Measurements from ENCODE around the gene CORO1C. TPM values are rescaled to one million over a fixed set of nuclear protein-coding genes. Genes with fewer than 3 reads are reported as not detected.
A peak's percentile ranks its signal among the peaks of the same experiment; 100 is the strongest.
"Not testable (repeated sequence)": the region's sequence is repeated elsewhere in the genome, so short reads cannot be mapped to it uniquely, and the experiment has no call there.

The CORO1C gene
- polyA plus RNA-seq, 1 of the 3 experiments (the other 2 are of a cell fraction) = 150 TPM

GRCh38 chr12:108734200-108734906 lies 3.0 kb upstream of the CORO1C start:
- no peaks in the 10 kb centered on the region for H3K9me3 ChIP-seq
- CTCF ChIA-PET = interaction anchor here (0.7 to 1.2 kb wide), 2 partner anchors 20 to 70 kb away, joined by 3 read pairs; no protein-coding TSS in a partner anchor
- H3F3A ChIP-seq (replicated peaks; ENCODE audit: insufficient read depth) = peaks cover 17% of the 10 kb centered on the region
- peak overlapping the region; percentile 75; the same call in 1 of the 2 replicates for H2AFZ ChIP-seq (ENCODE audit: low read depth)
- peak overlapping the region; percentile 32; the same call in 1 of the 2 replicates for H3K4me2 ChIP-seq
- peaks cover 20% of the 10 kb centered on the region for H3K79me2 ChIP-seq (ENCODE audit: insufficient read depth)
- H4K20me1 ChIP-seq (ENCODE audit: insufficient read depth) = peaks cover 10% of the 10 kb centered on the region
- POLR2A ChIA-PET = no interaction called here
- 36% methylated on average over 9 of the region's 9 CpGs for WGBS (ENCODE audit: low lambda C conversion rate)
- H3K27me3 ChIP-seq (ENCODE audit: insufficient read depth) = no peaks in the 10 kb centered on the region
- peak overlapping the region in 1 of 2 experiments; percentile 72; a peak in 2 of 4 replicates for H3K27ac ChIP-seq (ENCODE audit: low read depth in 2 of 2, low read length in 1 of 2)
- H3K9ac ChIP-seq = peak overlapping the region; percentile 37; the same call in 1 of the 2 replicates
- DNase-seq = no peak
- no peaks in the 10 kb centered on the region for H3K9me2 ChIP-seq
- H3K4me3 ChIP-seq (ENCODE audit: low read depth in 2 of 2, low read length in 1 of 2) = no peak overlapping the region
- TF ChIP-seq USF1 (IDR thresholded peaks at IDR 0.05; ENCODE audit: borderline replicate concordance, low read depth) = peak; percentile 51; the same call in 1 of the 2 replicates
- peak; percentile 71; the same call in 1 of the 2 replicates for TF ChIP-seq SIN3A (IDR thresholded peaks at IDR 0.05; ENCODE audit: borderline replicate concordance, low read depth, low read length)
- TF ChIP-seq PBX3 (IDR thresholded peaks at IDR 0.05) = peak; percentile 18; the same call in 1 of the 2 replicates
- TF ChIP-seq JUND (IDR thresholded peaks at IDR 0.05) = peak; percentile 9; the same call in 1 of the 2 replicates
- no peak for TF ChIP-seq NFIC (IDR thresholded peaks at IDR 0.05; ENCODE audit: borderline replicate concordance)
- peak; percentile 34; the same call in 1 of the 2 replicates for TF ChIP-seq MXI1 (IDR thresholded peaks at IDR 0.05; ENCODE audit: low read depth, low read length)
- TF ChIP-seq SMC3 (IDR thresholded peaks at IDR 0.05; ENCODE audit: low read depth, low read length) = no peak
- no peak for TF ChIP-seq CTCF (IDR thresholded peaks at IDR 0.05)
- no peak for TF ChIP-seq ELF1 (IDR thresholded peaks at IDR 0.05)
- TF ChIP-seq MAX (IDR thresholded peaks at IDR 0.05; ENCODE audit: low read depth) = peak; percentile 65
- TF ChIP-seq CHD2 (IDR thresholded peaks at IDR 0.05; ENCODE audit: low read length, partially characterized antibody) = no peak
- TF ChIP-seq MEF2A (IDR thresholded peaks at IDR 0.05; ENCODE audit: borderline replicate concordance, low read depth) = no peak
- TF ChIP-seq YY1 (IDR thresholded peaks at IDR 0.05; ENCODE audit: low read depth) = no peak
- TF ChIP-seq TEAD4 (IDR thresholded peaks at IDR 0.05; ENCODE audit: borderline replicate concordance, insufficient read depth) = no peak
- TF ChIP-seq TAF1 (IDR thresholded peaks at IDR 0.05; ENCODE audit: borderline replicate concordance, low read depth, low read length) = peak; percentile 13; the same call in 1 of the 2 replicates
- peak; percentile 23; the same call in 1 of the 2 replicates for TF ChIP-seq FOSL2 (IDR thresholded peaks at IDR 0.05; ENCODE audit: borderline replicate concordance, low read depth)
- no peak for TF ChIP-seq RXRA (IDR thresholded peaks at IDR 0.05; ENCODE audit: borderline replicate concordance, low read depth)
- TF ChIP-seq EZH2phosphoT487 (IDR thresholded peaks at IDR 0.05; ENCODE audit: borderline replicate concordance, low read depth) = no peak
- 0 out of 2 replicates have a peak, but pooled peaks have one; percentile 16 for TF ChIP-seq REST (IDR thresholded peaks at IDR 0.05; ENCODE audit: low read depth, low read length)
- peak in 1 of 2 experiments; percentile 7; a peak in 1 of 4 replicates for TF ChIP-seq EP300 (IDR thresholded peaks at IDR 0.05; ENCODE audit: borderline replicate concordance in 1 of 2, low read depth in 1 of 2, low read length in 1 of 2)
- peaks cover 0 to 2% of the 10 kb centered on the region in 2 experiments for H3K36me3 ChIP-seq (replicated peaks in 1 of 2; ENCODE audit: control insufficient read depth in 1 of 2, insufficient read depth in 2 of 2, low read length in 1 of 2)
- peaks cover 7 to 16% of the 10 kb centered on the region in 2 experiments; a peak in 3 of 4 replicates for H3K4me1 ChIP-seq (ENCODE audit: control insufficient read depth in 1 of 2, insufficient read depth in 2 of 2, low read depth in 1 of 2, low read length in 1 of 2)

GRCh38 chr12:108733230-108733531 lies 1.9 kb upstream of the CORO1C start:
- peaks cover 13 to 16% of the 10 kb centered on the region in 2 experiments; a peak in 3 of 4 replicates for H3K4me1 ChIP-seq (ENCODE audit: control insufficient read depth in 1 of 2, insufficient read depth in 2 of 2, low read depth in 1 of 2, low read length in 1 of 2)
- H3K4me2 ChIP-seq; H3K36me3 ChIP-seq (replicated peaks in 1 of 2; ENCODE audit: control insufficient read depth in 1 of 2, insufficient read depth in 2 of 2, low read length in 1 of 2); H3K9me3 ChIP-seq; H3K27me3 ChIP-seq (ENCODE audit: insufficient read depth); DNase-seq; H3K9me2 ChIP-seq; POLR2A ChIA-PET; H3K9ac ChIP-seq; H3K4me3 ChIP-seq (ENCODE audit: low read depth in 2 of 2, low read length in 1 of 2); H2AFZ ChIP-seq (ENCODE audit: low read depth); H3K27ac ChIP-seq (ENCODE audit: low read depth in 2 of 2, low read length in 1 of 2): not testable (repeated sequence)
- H3F3A ChIP-seq (replicated peaks; ENCODE audit: insufficient read depth) = peaks cover 28% of the 10 kb centered on the region
- CTCF ChIA-PET = interaction anchor here (1.1 to 1.6 kb wide), 2 partner anchors 42 to 64 kb away, joined by 3 to 4 read pairs; no protein-coding TSS in a partner anchor
- H4K20me1 ChIP-seq (ENCODE audit: insufficient read depth) = peaks cover 20% of the 10 kb centered on the region
- H3K79me2 ChIP-seq (ENCODE audit: insufficient read depth) = peaks cover 31% of the 10 kb centered on the region
- WGBS (ENCODE audit: low lambda C conversion rate) = 95% methylated on average over 6 of the region's 6 CpGs
